ENCODE measurements around the gene MESP2. TPM values are rescaled to one million over a fixed set of nuclear protein-coding genes. Genes with fewer than 3 reads are reported as not detected.

MESP2 gene
- total and polyA plus RNA-seq, 3 experiments from 2014 or later: not detected

DNA sequence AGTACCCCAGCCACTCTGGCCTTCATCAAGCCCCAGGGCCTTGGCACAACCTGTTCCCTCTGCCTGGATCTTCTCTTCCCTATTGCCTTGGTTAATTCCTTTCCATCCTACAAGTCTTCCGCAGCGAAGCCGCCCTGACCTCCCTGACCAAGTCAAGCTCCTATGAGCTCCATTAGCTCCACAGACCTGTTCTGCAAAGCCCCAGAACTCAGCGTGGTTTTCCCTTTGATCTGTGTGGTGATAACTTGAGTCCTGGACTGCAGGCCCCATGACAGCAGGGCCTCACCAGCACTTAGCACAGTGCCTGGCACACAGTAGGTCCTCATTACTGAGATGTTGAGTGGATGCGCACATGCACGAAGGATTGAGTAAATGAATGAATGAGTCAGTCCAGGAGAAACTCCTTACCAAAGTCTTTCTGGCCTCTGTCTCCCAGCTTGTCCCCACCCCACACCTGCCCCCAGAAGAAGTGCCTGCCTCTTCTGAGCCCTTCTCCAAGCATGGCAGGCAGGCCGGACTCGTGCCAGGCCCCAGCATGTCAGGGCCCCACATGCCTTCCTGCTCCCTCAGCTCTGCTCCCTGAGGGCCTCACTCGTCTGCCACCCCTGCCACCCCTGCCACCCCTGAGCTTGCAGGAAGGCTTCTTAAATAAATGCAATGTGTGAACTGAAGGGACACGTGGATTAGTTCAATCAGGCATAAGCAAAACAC is 32.2 kb downstream of the MESP2 start:
- DNase-seq: no peak
- H3K9me3 Mint-ChIP-seq: no peaks in the 10 kb centered on the region
- peaks cover 0 to 3% (median 2%) of the 10 kb centered on the region in 3 donors for H3K36me3 Mint-ChIP-seq
- ChIA-PET CTCF (no interaction called here), POLR2A (no interaction called here)
- Histone ChIP-seq H3K36me3 (ENCODE audit: insufficient read depth, low read length) (no peaks in the 10 kb centered on the region), H3K4me3 (ENCODE audit: low read length) (no peak overlapping the region), H3K9me3 (ENCODE audit: low read length) (no peaks in the 10 kb centered on the region), H3K4me1 (ENCODE audit: insufficient read depth, low read length) (no peaks in the 10 kb centered on the region), H3K27me3 (ENCODE audit: insufficient read depth, low read length, poor library complexity, severe bottlenecking) (peaks cover 2% of the 10 kb centered on the region), H3K27ac (ENCODE audit: low read depth, low read length) (no peak overlapping the region)
- H3K4me3 Mint-ChIP-seq: no peak overlapping the region
- H3K4me1 Mint-ChIP-seq: no peaks in the 10 kb centered on the region
- H3K27ac Mint-ChIP-seq: no peak overlapping the region
- peaks cover 10 to 24% of the 10 kb centered on the region in 2 donors for H3K27me3 Mint-ChIP-seq

DNA sequence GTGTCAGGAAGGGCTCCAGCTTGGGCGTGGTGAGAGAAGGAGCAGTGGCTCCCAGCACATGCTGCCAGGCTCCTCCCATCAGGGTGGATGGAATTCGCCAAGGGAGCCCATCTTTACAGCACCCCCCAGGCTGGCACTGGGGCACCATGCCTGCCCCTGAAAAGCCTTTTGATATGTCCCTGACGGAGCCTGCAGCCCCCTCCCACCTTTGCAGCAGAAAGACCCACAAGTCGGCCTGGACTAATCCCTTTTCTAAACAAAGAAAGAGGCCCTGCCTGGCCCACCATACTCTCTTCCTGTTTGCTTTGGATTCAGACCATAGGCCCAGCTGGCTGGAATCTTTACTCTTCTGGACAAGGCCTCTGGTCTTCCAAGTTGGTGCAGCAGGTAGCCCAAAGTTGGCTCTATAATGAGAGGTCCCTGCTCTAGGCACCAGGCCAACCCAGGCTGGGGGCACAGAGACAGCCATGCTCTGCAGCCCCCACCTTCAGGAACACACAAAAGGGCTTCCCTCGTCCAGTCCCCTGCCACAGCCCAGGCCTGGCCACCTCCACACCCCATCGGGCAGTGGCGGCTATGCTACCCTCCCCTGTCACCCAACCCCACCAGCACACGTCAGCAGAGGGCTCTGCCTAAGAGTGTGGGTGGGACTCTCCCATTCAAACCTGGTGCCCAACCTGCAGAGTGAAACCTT is 33.1 kb downstream of the MESP2 start:
- Mint-ChIP-seq H3K27me3 (peaks cover 16 to 30% of the 10 kb centered on the region in 2 donors), H3K4me1 (peaks cover 0 to 3% (median 3%) of the 10 kb centered on the region in 3 donors), H3K9me3 (no peaks in the 10 kb centered on the region), H3K4me3 (no peak overlapping the region), H3K27ac (no peak overlapping the region), H3K36me3 (peaks cover 0 to 3% (median 2%) of the 10 kb centered on the region in 3 donors)
- H3K4me3 ChIP-seq (ENCODE audit: low read length): no peak overlapping the region
- no peaks in the 10 kb centered on the region for H3K4me1 ChIP-seq (ENCODE audit: insufficient read depth, low read length)
- ChIA-PET CTCF (no interaction called here), POLR2A (no interaction called here)
- H3K27me3 ChIP-seq (ENCODE audit: insufficient read depth, low read length, poor library complexity, severe bottlenecking): peaks cover 8% of the 10 kb centered on the region
- H3K27ac ChIP-seq (ENCODE audit: low read depth, low read length): no peak overlapping the region
- no peaks in the 10 kb centered on the region for H3K9me3 ChIP-seq (ENCODE audit: low read length)
- no peak for DNase-seq
- H3K36me3 ChIP-seq (ENCODE audit: insufficient read depth, low read length): no peaks in the 10 kb centered on the region

DNA sequence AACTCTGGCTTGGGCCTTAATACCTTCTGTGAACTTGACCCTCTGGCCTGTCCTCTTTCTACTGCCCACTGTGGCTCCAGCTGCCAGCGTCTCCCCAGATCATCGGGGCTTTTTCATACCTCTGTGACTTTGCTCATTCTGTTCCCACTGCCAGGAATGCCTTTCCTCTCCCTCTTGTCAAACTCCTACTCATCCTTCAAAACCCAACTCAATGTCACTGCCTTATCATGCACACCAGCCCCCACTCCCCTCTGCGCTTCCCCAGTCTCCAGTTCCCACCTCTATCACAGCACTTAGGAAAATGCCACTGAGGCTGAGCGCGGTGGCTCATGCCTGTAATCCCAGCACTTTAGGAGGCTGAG is 33.6 kb downstream of the MESP2 start:
- H3K4me1 Mint-ChIP-seq: peaks cover 0 to 3% (median 3%) of the 10 kb centered on the region in 3 donors
- H3K4me3 Mint-ChIP-seq: no peak overlapping the region
- ChIA-PET POLR2A (no interaction called here), CTCF (no interaction called here)
- Histone ChIP-seq H3K4me1 (ENCODE audit: insufficient read depth, low read length) (no peaks in the 10 kb centered on the region), H3K9me3 (ENCODE audit: low read length) (no peaks in the 10 kb centered on the region), H3K36me3 (ENCODE audit: insufficient read depth, low read length) (no peaks in the 10 kb centered on the region), H3K27ac (ENCODE audit: low read depth, low read length) (no peak overlapping the region), H3K27me3 (ENCODE audit: insufficient read depth, low read length, poor library complexity, severe bottlenecking) (peaks cover 8% of the 10 kb centered on the region), H3K4me3 (ENCODE audit: low read length) (no peak overlapping the region)
- peaks cover 0 to 3% (median 2%) of the 10 kb centered on the region in 3 donors for H3K36me3 Mint-ChIP-seq
- DNase-seq: no peak
- H3K9me3 Mint-ChIP-seq: no peaks in the 10 kb centered on the region
- H3K27ac Mint-ChIP-seq: no peak overlapping the region
- H3K27me3 Mint-ChIP-seq: peaks cover 17 to 30% of the 10 kb centered on the region in 2 donors

DNA sequence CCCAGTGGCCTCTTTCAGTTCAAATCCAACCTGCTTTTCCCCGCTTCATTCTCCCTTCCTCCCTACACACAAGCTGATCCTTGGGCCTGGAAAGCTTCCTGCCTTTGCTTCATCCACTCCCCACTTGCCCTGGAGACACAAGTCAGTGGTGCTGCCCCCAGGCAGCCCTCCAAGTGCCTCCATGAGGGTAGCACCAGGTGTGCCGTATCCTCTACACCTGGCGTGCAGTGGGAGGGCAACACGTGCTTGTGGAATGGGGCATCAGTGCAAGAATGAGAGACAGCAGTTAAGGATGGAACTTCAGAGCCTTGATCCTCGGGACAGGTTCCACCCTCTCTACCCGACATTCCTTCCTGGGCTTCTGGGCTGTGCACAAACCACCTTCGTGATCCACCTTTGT is 34.7 kb downstream of the MESP2 start:
- ChIA-PET POLR2A (no interaction called here), CTCF (no interaction called here)

DNA sequence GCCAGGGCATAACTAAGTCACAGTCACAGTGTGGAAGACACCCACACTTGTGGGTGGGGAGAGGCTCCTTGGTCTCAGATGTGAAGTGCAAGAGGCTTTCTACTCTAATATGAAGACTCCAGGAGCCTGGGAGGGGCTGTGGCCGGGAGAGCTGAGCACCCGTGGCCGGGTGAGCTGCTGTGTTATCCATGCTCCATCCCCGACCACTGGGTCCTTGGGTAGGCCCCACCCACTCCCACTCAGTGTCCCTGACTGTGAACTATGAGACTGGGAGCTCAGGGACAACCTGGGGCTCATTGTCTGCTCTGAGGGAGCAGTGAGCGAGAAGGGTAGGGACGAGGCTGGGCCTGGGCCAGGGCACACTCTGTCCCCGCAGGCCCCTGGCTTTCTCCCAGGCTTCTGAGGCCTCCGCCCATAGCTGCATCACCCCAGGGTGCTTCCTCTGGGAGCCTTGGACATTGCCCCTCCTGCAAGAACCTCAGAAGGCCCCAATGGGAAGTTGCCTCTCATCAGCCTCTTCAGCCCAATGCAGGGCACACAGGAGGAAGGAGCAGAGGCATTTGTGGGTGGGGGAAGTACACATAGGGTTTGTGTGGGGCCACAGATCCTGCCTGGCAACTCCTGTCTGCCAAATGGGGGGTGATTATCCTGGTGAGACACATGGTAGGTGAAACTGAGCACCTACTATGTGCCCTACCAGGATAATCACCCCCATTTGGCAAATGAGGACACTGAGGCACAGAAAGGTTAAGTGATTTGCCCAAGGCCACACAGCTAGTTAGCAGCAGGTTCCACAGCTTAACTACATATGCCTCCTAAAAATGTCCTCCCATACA is 36.1 kb downstream of the MESP2 start:
- peak overlapping the region in 1 of 8 donors; percentile 37 for H3K27ac Mint-ChIP-seq
- no peak for DNase-seq
- Histone ChIP-seq H3K4me3 (ENCODE audit: low read length) (no peak overlapping the region), H3K4me1 (ENCODE audit: insufficient read depth, low read length) (no peaks in the 10 kb centered on the region), H3K27ac (ENCODE audit: low read depth, low read length) (no peak overlapping the region), H3K36me3 (ENCODE audit: insufficient read depth, low read length) (no peaks in the 10 kb centered on the region), H3K27me3 (ENCODE audit: insufficient read depth, low read length, poor library complexity, severe bottlenecking) (peaks cover 16% of the 10 kb centered on the region), H3K9me3 (ENCODE audit: low read length) (no peaks in the 10 kb centered on the region)
- peaks cover 3 to 11% (median 8%) of the 10 kb centered on the region in 3 donors for H3K4me1 Mint-ChIP-seq
- peaks cover 38 to 49% of the 10 kb centered on the region in 2 donors for H3K27me3 Mint-ChIP-seq
- ChIA-PET CTCF (interaction anchor here (0.6 kb wide), 1 partner anchor 35 kb away, joined by 3 read pairs; no protein-coding TSS in a partner anchor), POLR2A (no interaction called here)
- H3K4me3 Mint-ChIP-seq: no peak overlapping the region
- peaks cover 0 to 10% (median 2%) of the 10 kb centered on the region in 3 donors for H3K36me3 Mint-ChIP-seq
- peaks cover 0 to 14% (median 9%) of the 10 kb centered on the region in 5 donors for H3K9me3 Mint-ChIP-seq

More for the DNA sequence above, 34.7 kb downstream of the MESP2 start:
- Mint-ChIP-seq H3K27me3 (peaks cover 26 to 40% of the 10 kb centered on the region in 2 donors), H3K4me3 (no peak overlapping the region), H3K27ac (no peak overlapping the region), H3K4me1 (peaks cover 3 to 11% (median 8%) of the 10 kb centered on the region in 3 donors), H3K36me3 (peaks cover 0 to 4% (median 2%) of the 10 kb centered on the region in 3 donors), H3K9me3 (peaks cover 0 to 7% (median 4%) of the 10 kb centered on the region in 5 donors)
- peaks cover 16% of the 10 kb centered on the region for H3K27me3 ChIP-seq (ENCODE audit: insufficient read depth, low read length, poor library complexity, severe bottlenecking)
- H3K4me1 ChIP-seq (ENCODE audit: insufficient read depth, low read length): no peaks in the 10 kb centered on the region
- no peak overlapping the region for H3K27ac ChIP-seq (ENCODE audit: low read depth, low read length)
- DNase-seq: no peak
- no peaks in the 10 kb centered on the region for H3K9me3 ChIP-seq (ENCODE audit: low read length)
- no peaks in the 10 kb centered on the region for H3K36me3 ChIP-seq (ENCODE audit: insufficient read depth, low read length)
- no peak overlapping the region for H3K4me3 ChIP-seq (ENCODE audit: low read length)

DNA sequence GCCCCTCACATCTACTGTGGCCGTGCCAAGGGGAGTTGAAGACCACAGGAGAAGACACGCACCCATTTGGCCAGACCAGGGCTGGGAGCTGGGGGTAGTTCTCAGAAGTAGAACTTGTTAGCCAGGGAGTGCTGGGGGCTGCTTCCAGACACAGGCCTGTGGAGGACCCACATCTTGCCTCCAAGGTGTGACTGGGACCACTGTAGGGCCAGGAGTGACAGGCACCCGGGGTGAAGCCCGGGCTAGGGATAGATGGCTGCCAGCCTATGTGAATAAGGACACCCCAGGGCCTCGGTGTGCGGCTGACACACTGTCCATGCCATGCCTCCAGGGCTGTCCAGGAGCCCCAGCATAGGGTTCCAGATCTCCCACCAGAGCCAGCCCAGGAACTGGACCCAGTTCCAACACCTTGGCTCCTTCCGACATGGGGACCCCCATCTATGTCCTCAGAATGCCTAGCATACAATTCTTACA is 36.8 kb downstream of the MESP2 start:
- H3K9me3 Mint-ChIP-seq: peaks cover 0 to 14% (median 9%) of the 10 kb centered on the region in 5 donors
- POLR2A ChIA-PET: no interaction called here
- Histone ChIP-seq H3K27me3 (ENCODE audit: insufficient read depth, low read length, poor library complexity, severe bottlenecking) (peaks cover 16% of the 10 kb centered on the region), H3K4me3 (ENCODE audit: low read length) (no peak overlapping the region), H3K27ac (ENCODE audit: low read depth, low read length) (no peak overlapping the region), H3K9me3 (ENCODE audit: low read length) (no peaks in the 10 kb centered on the region), H3K4me1 (ENCODE audit: insufficient read depth, low read length) (no peaks in the 10 kb centered on the region), H3K36me3 (ENCODE audit: insufficient read depth, low read length) (no peaks in the 10 kb centered on the region)
- no peak overlapping the region for H3K27ac Mint-ChIP-seq
- peaks cover 38 to 53% of the 10 kb centered on the region in 2 donors for H3K27me3 Mint-ChIP-seq
- CTCF ChIA-PET: no interaction called here
- H3K36me3 Mint-ChIP-seq: peaks cover 0 to 10% (median 2%) of the 10 kb centered on the region in 3 donors
- peaks cover 3 to 11% (median 8%) of the 10 kb centered on the region in 3 donors for H3K4me1 Mint-ChIP-seq
- DNase-seq: no peak
- no peak overlapping the region for H3K4me3 Mint-ChIP-seq

DNA sequence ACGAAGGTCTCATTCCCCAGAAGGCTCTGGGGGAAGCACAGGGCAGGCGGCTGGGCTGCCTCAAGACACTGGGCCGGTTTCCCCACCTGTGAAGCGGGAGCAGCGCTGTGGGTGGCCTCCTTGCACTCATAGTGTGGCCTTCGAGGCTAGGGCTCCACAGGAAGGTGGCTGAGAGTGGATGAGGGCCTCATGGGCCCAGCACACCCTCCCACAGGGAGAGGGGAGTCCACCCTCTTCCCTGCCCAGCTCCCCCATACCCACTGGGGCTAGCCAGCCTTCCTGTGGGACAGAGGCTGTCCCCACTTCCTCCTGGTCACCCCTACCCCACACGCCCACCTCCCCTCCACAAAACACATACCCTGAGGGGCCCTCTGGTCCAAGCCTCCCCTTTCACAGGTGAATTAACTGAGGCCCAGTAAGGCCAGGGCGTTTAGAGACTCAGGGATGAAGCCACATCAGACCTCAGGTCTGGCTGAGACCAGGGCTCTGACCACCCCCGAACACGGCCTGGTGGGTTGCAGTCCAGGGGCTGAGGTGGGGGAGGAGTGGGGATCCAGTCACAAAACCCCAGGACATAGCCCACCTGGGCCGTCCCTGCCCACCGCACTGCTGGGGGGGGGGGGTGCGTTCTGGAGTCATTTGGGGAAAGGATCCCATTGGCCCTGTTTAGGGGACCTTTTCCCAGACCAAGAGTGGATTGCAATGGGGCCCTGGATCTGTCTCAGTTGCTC is 37.4 kb downstream of the MESP2 start:
- H3K4me1 ChIP-seq (ENCODE audit: insufficient read depth, low read length): no peaks in the 10 kb centered on the region
- CTCF ChIA-PET: no interaction called here
- no peaks in the 10 kb centered on the region for H3K36me3 ChIP-seq (ENCODE audit: insufficient read depth, low read length)
- Mint-ChIP-seq H3K9me3 (peaks cover 0 to 14% (median 9%) of the 10 kb centered on the region in 5 donors), H3K27me3 (peaks cover 38 to 59% of the 10 kb centered on the region in 2 donors), H3K27ac (no peak overlapping the region), H3K4me3 (peak overlapping the region; percentile 29 to 79 (median 61)), H3K36me3 (peaks cover 0 to 10% (median 2%) of the 10 kb centered on the region in 3 donors), H3K4me1 (peaks cover 3 to 11% (median 8%) of the 10 kb centered on the region in 3 donors)
- no peak for DNase-seq
- POLR2A ChIA-PET: no interaction called here
- H3K9me3 ChIP-seq (ENCODE audit: low read length): no peaks in the 10 kb centered on the region
- no peak overlapping the region for H3K4me3 ChIP-seq (ENCODE audit: low read length)
- no peak overlapping the region for H3K27ac ChIP-seq (ENCODE audit: low read depth, low read length)
- peaks cover 16% of the 10 kb centered on the region for H3K27me3 ChIP-seq (ENCODE audit: insufficient read depth, low read length, poor library complexity, severe bottlenecking)

Data from CD8-positive, alpha-beta memory T cell (primary cell).